ENCODE results near the gene SEL1L3. TPM values are rescaled to one million over a fixed set of nuclear protein-coding genes. Genes with fewer than 3 reads are reported as not detected.

Gene SEL1L3
- polyA plus RNA-seq, 1 of the 3 experiments (the other 2 are of a cell fraction) = 2.2 TPM

DNA sequence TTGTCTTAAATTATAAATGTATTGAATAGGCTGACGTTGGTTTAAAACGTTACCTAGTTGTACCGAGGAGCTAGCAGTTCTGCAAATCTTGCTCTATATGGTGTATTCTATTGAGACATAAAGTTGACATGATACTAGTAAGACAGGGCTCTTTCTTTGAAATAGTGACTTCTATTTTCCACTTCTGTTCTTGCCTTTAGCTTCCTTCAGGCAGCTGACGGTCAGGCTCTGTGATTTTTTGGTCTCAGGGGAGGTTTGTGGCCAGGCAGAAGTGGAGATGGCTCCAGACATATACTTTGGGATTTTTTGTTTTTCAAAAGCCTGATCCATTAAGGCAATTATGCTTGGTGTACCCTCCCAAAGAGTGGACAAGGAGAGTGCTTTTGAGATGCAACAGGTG is 111.9 kb downstream of the SEL1L3 start:
- no peak for DNase-seq
- H3K27me3 ChIP-seq (ENCODE audit: insufficient read depth) = no peaks in the 10 kb centered on the region
- H3K9me2 ChIP-seq = no peaks in the 10 kb centered on the region
- no peaks in the 10 kb centered on the region for H3K36me3 ChIP-seq (replicated peaks in 1 of 2; ENCODE audit: control insufficient read depth in 1 of 2, insufficient read depth in 2 of 2, low read length in 1 of 2)
- H3K79me2 ChIP-seq (ENCODE audit: insufficient read depth) = no peaks in the 10 kb centered on the region
- CTCF ChIA-PET = interaction anchor here (1.0 to 1.4 kb wide), 2 partner anchors 17 to 310 kb away, joined by 3 read pairs; no protein-coding TSS in a partner anchor
- no peaks in the 10 kb centered on the region for H4K20me1 ChIP-seq (ENCODE audit: insufficient read depth)
- 74% methylated on average over 4 of the region's 4 CpGs for WGBS (ENCODE audit: low lambda C conversion rate)
- H3K4me1 ChIP-seq (ENCODE audit: control insufficient read depth in 1 of 2, insufficient read depth in 2 of 2, low read depth in 1 of 2, low read length in 1 of 2) = no peaks in the 10 kb centered on the region
- H3K27ac ChIP-seq (ENCODE audit: low read depth in 2 of 2, low read length in 1 of 2) = no peak overlapping the region
- no peak overlapping the region for H3K4me2 ChIP-seq
- no peaks in the 10 kb centered on the region for H3F3A ChIP-seq (replicated peaks; ENCODE audit: insufficient read depth)
- no peaks in the 10 kb centered on the region for H3K9me3 ChIP-seq
- H2AFZ ChIP-seq (ENCODE audit: low read depth) = no peak overlapping the region
- H3K9ac ChIP-seq = no peak overlapping the region
- TF ChIP-seq, protein P1, sequence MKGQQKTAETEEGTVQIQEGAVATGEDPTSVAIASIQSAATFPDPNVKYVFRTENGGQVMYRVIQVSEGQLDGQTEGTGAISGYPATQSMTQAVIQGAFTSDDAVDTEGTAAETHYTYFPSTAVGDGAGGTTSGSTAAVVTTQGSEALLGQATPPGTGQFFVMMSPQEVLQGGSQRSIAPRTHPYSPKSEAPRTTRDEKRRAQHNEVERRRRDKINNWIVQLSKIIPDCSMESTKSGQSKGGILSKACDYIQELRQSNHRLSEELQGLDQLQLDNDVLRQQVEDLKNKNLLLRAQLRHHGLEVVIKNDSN (IDR thresholded peaks at IDR 0.05; ENCODE audit: borderline replicate concordance, low read depth) = no peak
- no peak for TF ChIP-seq RAD21 (IDR thresholded peaks at IDR 0.05; ENCODE audit: low read length)
- TF ChIP-seq FOSL2 (IDR thresholded peaks at IDR 0.05; ENCODE audit: borderline replicate concordance, low read depth) = no peak
- no peak for TF ChIP-seq ELF1 (IDR thresholded peaks at IDR 0.05)
- TF ChIP-seq, protein P2, sequence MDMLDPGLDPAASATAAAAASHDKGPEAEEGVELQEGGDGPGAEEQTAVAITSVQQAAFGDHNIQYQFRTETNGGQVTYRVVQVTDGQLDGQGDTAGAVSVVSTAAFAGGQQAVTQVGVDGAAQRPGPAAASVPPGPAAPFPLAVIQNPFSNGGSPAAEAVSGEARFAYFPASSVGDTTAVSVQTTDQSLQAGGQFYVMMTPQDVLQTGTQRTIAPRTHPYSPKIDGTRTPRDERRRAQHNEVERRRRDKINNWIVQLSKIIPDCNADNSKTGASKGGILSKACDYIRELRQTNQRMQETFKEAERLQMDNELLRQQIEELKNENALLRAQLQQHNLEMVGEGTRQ (IDR thresholded peaks at IDR 0.05; ENCODE audit: borderline replicate concordance, low read depth, low read length) = no peak
- TF ChIP-seq SMC3 (IDR thresholded peaks at IDR 0.05; ENCODE audit: low read depth, low read length) = no peak
- no peak overlapping the region for H3K4me3 ChIP-seq (ENCODE audit: low read depth in 2 of 2, low read length in 1 of 2)
- POLR2A ChIA-PET = no interaction called here

DNA sequence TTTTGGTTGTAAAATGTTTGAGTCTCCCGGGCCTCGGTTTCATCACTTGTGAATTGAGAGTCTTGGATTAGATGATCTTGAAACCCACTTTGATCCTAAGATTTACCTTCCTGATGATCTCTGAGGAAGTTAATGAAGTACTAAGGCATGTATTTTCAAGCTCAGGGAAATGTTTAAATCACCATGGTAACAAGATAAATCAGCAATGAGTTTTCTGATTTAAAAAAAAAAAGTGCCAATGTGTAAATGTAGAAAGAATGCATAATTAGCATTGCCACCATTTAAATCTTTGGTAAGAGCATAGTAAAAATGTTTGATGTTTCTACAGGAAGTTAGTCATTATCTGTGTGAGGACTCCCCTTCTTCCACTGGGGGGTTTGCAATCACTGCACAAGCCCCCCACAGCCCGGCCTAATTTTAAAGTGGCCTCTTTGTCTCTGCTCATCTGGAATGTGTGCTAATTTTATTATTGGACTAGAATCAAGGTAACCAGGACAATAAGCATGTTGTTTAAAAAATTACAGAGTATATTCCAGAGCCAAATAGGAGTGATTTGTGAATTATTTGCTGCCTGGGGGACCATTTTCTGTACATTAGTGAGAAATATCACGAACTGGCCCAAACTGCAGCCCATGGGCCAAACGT is 113.5 kb downstream of the SEL1L3 start:
- no peaks in the 10 kb centered on the region for H3K27me3 ChIP-seq (ENCODE audit: insufficient read depth)
- no peak overlapping the region for H3K4me3 ChIP-seq (ENCODE audit: low read depth in 2 of 2, low read length in 1 of 2)
- H3F3A ChIP-seq (replicated peaks; ENCODE audit: insufficient read depth) = no peaks in the 10 kb centered on the region
- H3K9ac ChIP-seq = no peak overlapping the region
- H3K27ac ChIP-seq (ENCODE audit: low read depth in 2 of 2, low read length in 1 of 2) = no peak overlapping the region
- H4K20me1 ChIP-seq (ENCODE audit: insufficient read depth) = no peaks in the 10 kb centered on the region
- no peaks in the 10 kb centered on the region for H3K79me2 ChIP-seq (ENCODE audit: insufficient read depth)
- no peak for DNase-seq
- H3K9me3 ChIP-seq = no peaks in the 10 kb centered on the region
- H2AFZ ChIP-seq (ENCODE audit: low read depth) = no peak overlapping the region
- 63% methylated on average over 5 of the region's 5 CpGs for WGBS (ENCODE audit: low lambda C conversion rate)
- no peaks in the 10 kb centered on the region for H3K9me2 ChIP-seq
- POLR2A ChIA-PET = no interaction called here
- no peaks in the 10 kb centered on the region for H3K4me1 ChIP-seq (ENCODE audit: control insufficient read depth in 1 of 2, insufficient read depth in 2 of 2, low read depth in 1 of 2, low read length in 1 of 2)
- TF ChIP-seq, protein P3, sequence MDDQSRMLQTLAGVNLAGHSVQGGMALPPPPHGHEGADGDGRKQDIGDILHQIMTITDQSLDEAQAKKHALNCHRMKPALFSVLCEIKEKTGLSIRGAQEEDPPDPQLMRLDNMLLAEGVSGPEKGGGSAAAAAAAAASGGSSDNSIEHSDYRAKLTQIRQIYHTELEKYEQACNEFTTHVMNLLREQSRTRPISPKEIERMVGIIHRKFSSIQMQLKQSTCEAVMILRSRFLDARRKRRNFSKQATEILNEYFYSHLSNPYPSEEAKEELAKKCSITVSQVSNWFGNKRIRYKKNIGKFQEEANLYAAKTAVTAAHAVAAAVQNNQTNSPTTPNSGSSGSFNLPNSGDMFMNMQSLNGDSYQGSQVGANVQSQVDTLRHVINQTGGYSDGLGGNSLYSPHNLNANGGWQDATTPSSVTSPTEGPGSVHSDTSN (IDR thresholded peaks at IDR 0.05) = no peak
- TF ChIP-seq RCOR1 (IDR thresholded peaks at IDR 0.05; ENCODE audit: low read length) = no peak
- no peak for TF ChIP-seq TCF12 (IDR thresholded peaks at IDR 0.05)
- TF ChIP-seq TEAD4 (IDR thresholded peaks at IDR 0.05; ENCODE audit: borderline replicate concordance, insufficient read depth) = no peak
- TF ChIP-seq, protein P1 (IDR thresholded peaks at IDR 0.05; ENCODE audit: borderline replicate concordance, low read depth) = no peak
- TF ChIP-seq RAD21 (IDR thresholded peaks at IDR 0.05; ENCODE audit: low read length) = no peak
- no peak for TF ChIP-seq NFIC (IDR thresholded peaks at IDR 0.05; ENCODE audit: borderline replicate concordance)
- no peak for TF ChIP-seq NRF1 (IDR thresholded peaks at IDR 0.05; ENCODE audit: low read depth, low read length)
- no peak for TF ChIP-seq RFX5 (IDR thresholded peaks at IDR 0.05; ENCODE audit: low read length)
- TF ChIP-seq EP300 (IDR thresholded peaks at IDR 0.05; ENCODE audit: borderline replicate concordance in 1 of 2, low read depth in 1 of 2, low read length in 1 of 2) = no peak
- TF ChIP-seq, protein P4, sequence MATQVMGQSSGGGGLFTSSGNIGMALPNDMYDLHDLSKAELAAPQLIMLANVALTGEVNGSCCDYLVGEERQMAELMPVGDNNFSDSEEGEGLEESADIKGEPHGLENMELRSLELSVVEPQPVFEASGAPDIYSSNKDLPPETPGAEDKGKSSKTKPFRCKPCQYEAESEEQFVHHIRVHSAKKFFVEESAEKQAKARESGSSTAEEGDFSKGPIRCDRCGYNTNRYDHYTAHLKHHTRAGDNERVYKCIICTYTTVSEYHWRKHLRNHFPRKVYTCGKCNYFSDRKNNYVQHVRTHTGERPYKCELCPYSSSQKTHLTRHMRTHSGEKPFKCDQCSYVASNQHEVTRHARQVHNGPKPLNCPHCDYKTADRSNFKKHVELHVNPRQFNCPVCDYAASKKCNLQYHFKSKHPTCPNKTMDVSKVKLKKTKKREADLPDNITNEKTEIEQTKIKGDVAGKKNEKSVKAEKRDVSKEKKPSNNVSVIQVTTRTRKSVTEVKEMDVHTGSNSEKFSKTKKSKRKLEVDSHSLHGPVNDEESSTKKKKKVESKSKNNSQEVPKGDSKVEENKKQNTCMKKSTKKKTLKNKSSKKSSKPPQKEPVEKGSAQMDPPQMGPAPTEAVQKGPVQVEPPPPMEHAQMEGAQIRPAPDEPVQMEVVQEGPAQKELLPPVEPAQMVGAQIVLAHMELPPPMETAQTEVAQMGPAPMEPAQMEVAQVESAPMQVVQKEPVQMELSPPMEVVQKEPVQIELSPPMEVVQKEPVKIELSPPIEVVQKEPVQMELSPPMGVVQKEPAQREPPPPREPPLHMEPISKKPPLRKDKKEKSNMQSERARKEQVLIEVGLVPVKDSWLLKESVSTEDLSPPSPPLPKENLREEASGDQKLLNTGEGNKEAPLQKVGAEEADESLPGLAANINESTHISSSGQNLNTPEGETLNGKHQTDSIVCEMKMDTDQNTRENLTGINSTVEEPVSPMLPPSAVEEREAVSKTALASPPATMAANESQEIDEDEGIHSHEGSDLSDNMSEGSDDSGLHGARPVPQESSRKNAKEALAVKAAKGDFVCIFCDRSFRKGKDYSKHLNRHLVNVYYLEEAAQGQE (IDR thresholded peaks at IDR 0.05; ENCODE audit: low read depth, low read length) = no peak
- no peak for TF ChIP-seq ELF1 (IDR thresholded peaks at IDR 0.05)
- CTCF ChIA-PET = interaction anchor here (1.7 kb wide), 1 partner anchor 19 kb away, joined by 4 read pairs; no protein-coding TSS in a partner anchor
- no peaks in the 10 kb centered on the region for H3K36me3 ChIP-seq (replicated peaks in 1 of 2; ENCODE audit: control insufficient read depth in 1 of 2, insufficient read depth in 2 of 2, low read length in 1 of 2)
- H3K4me2 ChIP-seq = no peak overlapping the region
